KMS-11 (cell line): Measurements from ENCODE around the gene TMEM52.

Experiments used
- H2AFZ ChIP-seq: fragments of 200-600 bp; sonication (generic); 2 replicates; pipeline ENCODE4 v1.6.1; 2016; ENCODE audit warnings: antibody characterized with exemption, mixed run types, low read depth
- H3K27ac ChIP-seq: fragments of 200-600 bp; sonication (generic); 2 replicates; pipeline ENCODE4 v1.6.1; 2016; ENCODE audit warnings: mild to moderate bottlenecking, mixed run types
- H3K27me3 ChIP-seq: fragments of 200-600 bp; sonication (generic); 2 replicates; pipeline ENCODE4 v1.6.1; 2017; ENCODE audit warnings: mild to moderate bottlenecking, low read depth, mixed run types, moderate library complexity; ENCODE audit not compliant: insufficient read depth
- H3K36me3 ChIP-seq: fragments of 200-600 bp; sonication (generic); 2 replicates; pipeline ENCODE4 v1.6.1; 2017; ENCODE audit warnings: mild to moderate bottlenecking, mixed run types; ENCODE audit not compliant: insufficient read depth
- H3K4me1 ChIP-seq: fragments of 200-600 bp; sonication (generic); 2 replicates; pipeline ENCODE4 v1.6.1; 2016; ENCODE audit warnings: mild to moderate bottlenecking, low read depth, mixed run types; ENCODE audit not compliant: poor library complexity, severe bottlenecking
- H3K4me2 ChIP-seq: fragments of 200-600 bp; sonication (generic); 2 replicates; pipeline ENCODE4 v1.7.0; 2016; ENCODE audit warnings: mild to moderate bottlenecking, mixed run types
- H3K4me3 ChIP-seq: fragments of 200-600 bp; sonication (generic); IDR thresholded peaks from 2 replicates; pipeline ENCODE4 v1.6.1; 2017; ENCODE audit warnings: low read depth, low read length, mixed read lengths; ENCODE audit not compliant: insufficient read depth
- H3K79me2 ChIP-seq: fragments of 200-600 bp; sonication (generic); 2 replicates; pipeline ENCODE4 v1.6.1; 2016; ENCODE audit warnings: low read depth, mixed run types; ENCODE audit not compliant: insufficient read depth
- H3K9ac ChIP-seq: fragments of 200-600 bp; sonication (generic); 2 replicates; pipeline ENCODE4 v1.6.1; 2016; ENCODE audit warnings: mild to moderate bottlenecking, mixed run types
- H4K20me1 ChIP-seq: fragments of 200-600 bp; sonication (generic); 2 replicates; pipeline ENCODE4 v1.6.1; 2016; ENCODE audit warnings: mild to moderate bottlenecking, mixed run types; ENCODE audit not compliant: insufficient read depth
- TF ChIP-seq, protein P1 (sequence below): fragments of 200-600 bp; sonication (generic); conservative IDR thresholded peaks from 2 replicates; pipeline ENCODE4 v1.6.1; 2017; ENCODE audit warnings: low read depth, mild to moderate bottlenecking, antibody characterized with exemption, low read length, moderate library complexity, mixed read lengths

TMEM52 gene

GRCh38 chr1:1920057-1920607 lies 1.1 kb upstream of the TMEM52 start:
- Histone ChIP-seq H3K4me3 (no peak overlapping the region), H3K9ac (no peak overlapping the region), H2AFZ (peak overlapping the region; percentile 60; the same call in 1 of the 2 replicates), H3K4me2 (no peak overlapping the region; the same call in 1 of the 2 replicates), H3K27ac (no peak overlapping the region), H4K20me1 (no peaks in the 10 kb centered on the region), H3K27me3 (peaks cover 33% of the 10 kb centered on the region), H3K79me2 (no peaks in the 10 kb centered on the region), H3K36me3 (no peaks in the 10 kb centered on the region), H3K4me1 (peaks cover 6% of the 10 kb centered on the region)
- TF ChIP-seq, protein P1, sequence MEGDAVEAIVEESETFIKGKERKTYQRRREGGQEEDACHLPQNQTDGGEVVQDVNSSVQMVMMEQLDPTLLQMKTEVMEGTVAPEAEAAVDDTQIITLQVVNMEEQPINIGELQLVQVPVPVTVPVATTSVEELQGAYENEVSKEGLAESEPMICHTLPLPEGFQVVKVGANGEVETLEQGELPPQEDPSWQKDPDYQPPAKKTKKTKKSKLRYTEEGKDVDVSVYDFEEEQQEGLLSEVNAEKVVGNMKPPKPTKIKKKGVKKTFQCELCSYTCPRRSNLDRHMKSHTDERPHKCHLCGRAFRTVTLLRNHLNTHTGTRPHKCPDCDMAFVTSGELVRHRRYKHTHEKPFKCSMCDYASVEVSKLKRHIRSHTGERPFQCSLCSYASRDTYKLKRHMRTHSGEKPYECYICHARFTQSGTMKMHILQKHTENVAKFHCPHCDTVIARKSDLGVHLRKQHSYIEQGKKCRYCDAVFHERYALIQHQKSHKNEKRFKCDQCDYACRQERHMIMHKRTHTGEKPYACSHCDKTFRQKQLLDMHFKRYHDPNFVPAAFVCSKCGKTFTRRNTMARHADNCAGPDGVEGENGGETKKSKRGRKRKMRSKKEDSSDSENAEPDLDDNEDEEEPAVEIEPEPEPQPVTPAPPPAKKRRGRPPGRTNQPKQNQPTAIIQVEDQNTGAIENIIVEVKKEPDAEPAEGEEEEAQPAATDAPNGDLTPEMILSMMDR, result no peak

DNA sequence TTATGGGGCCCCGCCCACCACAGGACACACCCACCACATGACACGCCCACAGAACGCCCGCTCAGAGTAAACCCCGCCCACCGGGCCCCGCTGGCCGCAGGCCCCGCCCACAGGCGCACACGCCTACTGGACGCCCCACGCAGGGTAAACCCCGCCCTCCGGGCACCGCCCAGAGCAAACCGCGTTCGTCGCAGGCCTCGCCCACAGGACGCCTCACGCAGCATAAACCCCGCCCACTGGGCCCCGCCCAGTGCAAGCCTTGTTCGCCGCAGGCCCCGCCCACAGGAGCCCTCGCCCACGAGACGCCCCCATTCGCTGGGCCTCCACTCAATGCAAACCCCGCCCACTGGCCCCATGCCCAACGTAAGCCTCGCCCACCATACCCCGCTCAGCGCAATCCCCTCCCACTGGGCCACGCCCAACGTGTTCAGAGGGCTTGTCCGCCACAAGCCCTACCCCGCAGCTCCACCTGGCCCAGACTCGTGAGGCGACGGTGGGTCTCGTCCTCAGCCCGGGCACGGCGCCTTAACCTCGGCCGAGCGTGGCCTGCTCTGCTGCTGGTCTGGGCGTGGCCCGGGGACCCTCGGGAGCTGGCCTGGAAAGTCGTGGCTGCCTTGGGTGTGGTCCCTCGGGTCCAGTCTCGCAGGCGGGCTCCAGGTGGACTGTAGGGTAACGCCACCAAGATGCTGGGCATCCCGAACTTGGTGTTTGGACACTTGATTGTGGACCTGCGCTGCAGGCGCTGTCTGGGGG lies 401 bp upstream of the TMEM52 start:
- H2AFZ ChIP-seq, result peak overlapping the region; percentile 64; the same call in 1 of the 2 replicates
- H3K4me2 ChIP-seq, result peak overlapping the region; percentile 64

DNA sequence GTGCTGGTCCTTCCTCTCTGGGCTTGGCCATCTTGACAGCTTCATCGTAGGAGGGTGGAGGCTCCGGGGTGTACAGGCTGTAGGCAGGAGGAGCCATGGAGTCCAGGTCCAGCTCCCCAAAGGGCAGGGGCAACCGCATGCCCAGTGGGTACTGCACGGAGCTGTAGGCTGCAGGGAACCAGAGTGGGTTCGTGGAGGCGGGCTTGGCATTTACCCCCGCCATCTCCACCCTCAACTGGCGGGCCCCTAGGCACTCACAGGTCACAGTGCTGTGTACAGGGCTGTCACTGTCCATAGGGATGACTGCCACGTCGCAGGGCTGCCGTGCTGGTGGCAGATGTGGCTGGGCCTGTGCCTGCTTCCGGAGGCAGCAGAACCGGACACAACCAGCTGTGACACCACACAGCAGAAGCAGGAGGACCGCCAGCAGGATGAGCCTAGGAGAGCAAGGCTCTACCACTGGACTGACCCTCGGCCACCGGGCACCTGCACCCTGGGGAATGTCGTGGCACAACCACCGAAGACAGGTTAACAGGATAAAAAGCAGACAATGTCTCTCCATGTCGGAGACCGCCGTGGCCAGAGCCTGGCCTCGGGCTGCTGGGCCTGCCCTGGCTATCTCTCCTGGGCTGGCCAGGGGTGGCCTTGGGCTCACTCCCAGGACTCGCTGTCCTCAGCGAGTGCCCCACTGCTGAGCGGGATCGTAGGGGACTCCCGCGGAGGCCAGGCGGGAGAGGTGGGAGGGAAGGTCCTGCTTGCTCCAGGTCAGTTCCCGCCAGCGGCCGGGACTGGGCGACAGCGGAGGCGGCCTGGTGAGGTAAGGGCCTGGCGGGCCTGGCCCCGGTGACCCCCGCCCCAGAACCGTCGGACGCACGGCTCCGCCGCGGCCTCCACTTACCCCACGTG lies 831 bp downstream of the TMEM52 start:
- peaks cover 20% of the 10 kb centered on the region for H3K27me3 ChIP-seq
- no peaks in the 10 kb centered on the region for H3K79me2 ChIP-seq
- H2AFZ ChIP-seq, result peak overlapping the region; percentile 64
- peak overlapping the region; percentile 65; the same call in 1 of the 2 replicates for H3K9ac ChIP-seq
- 0 out of 2 replicates have a peak overlapping the region, but pooled peaks have one; percentile 32 for H3K27ac ChIP-seq
- H3K36me3 ChIP-seq, result no peaks in the 10 kb centered on the region
- peak overlapping the region; percentile 67 for H3K4me3 ChIP-seq
- peaks cover 10% of the 10 kb centered on the region for H3K4me1 ChIP-seq
- peak overlapping the region; percentile 47 for H3K4me2 ChIP-seq
- TF ChIP-seq, protein P1, result no peak
- no peaks in the 10 kb centered on the region for H4K20me1 ChIP-seq

More for the DNA sequence above, 401 bp upstream of the TMEM52 start:
- Histone ChIP-seq H4K20me1 (no peaks in the 10 kb centered on the region), H3K9ac (peak overlapping the region; percentile 65; the same call in 1 of the 2 replicates), H3K4me1 (peaks cover 8% of the 10 kb centered on the region), H3K27ac (no peak overlapping the region), H3K79me2 (no peaks in the 10 kb centered on the region), H3K27me3 (peaks cover 28% of the 10 kb centered on the region), H3K4me3 (peak overlapping the region; percentile 67), H3K36me3 (no peaks in the 10 kb centered on the region)
- TF ChIP-seq, protein P1, result no peak

GRCh38 chr1:1917304-1917976 lies 1.6 kb downstream of the TMEM52 start:
- no peak overlapping the region for H3K4me2 ChIP-seq

More at GRCh38 chr1:1917304-1917976, 1.6 kb downstream of the TMEM52 start:
- peaks cover 10% of the 10 kb centered on the region for H3K4me1 ChIP-seq
- no peak overlapping the region for H2AFZ ChIP-seq
- no peaks in the 10 kb centered on the region for H3K79me2 ChIP-seq
- no peak overlapping the region for H3K9ac ChIP-seq
- no peaks in the 10 kb centered on the region for H3K36me3 ChIP-seq
- TF ChIP-seq, protein P1, result no peak
- H3K4me3 ChIP-seq, result no peak overlapping the region
- H4K20me1 ChIP-seq, result no peaks in the 10 kb centered on the region
- H3K27me3 ChIP-seq, result peaks cover 12% of the 10 kb centered on the region; the same call in 1 of the 2 replicates
- no peak overlapping the region for H3K27ac ChIP-seq
